A549 (cell line): Measurements from ENCODE around the gene RTN4R.
"Not testable (repeated sequence)": the region's sequence is repeated elsewhere in the genome, so short reads cannot be mapped to it uniquely, and the experiment has no call there.

ENCODE experiments used
- RFX5 ChIP-seq: fragments of 450-650 bp; IDR thresholded peaks from 2 replicates; pipeline ENCODE4 v1.7.1; 2014; ENCODE audit warnings: antibody characterized with exemption, mild to moderate bottlenecking, moderate library complexity
- TF ChIP-seq, protein P1 (sequence below): IDR thresholded peaks from 2 replicates; pipeline ENCODE4 v1.6.1; 2012

DNA sequence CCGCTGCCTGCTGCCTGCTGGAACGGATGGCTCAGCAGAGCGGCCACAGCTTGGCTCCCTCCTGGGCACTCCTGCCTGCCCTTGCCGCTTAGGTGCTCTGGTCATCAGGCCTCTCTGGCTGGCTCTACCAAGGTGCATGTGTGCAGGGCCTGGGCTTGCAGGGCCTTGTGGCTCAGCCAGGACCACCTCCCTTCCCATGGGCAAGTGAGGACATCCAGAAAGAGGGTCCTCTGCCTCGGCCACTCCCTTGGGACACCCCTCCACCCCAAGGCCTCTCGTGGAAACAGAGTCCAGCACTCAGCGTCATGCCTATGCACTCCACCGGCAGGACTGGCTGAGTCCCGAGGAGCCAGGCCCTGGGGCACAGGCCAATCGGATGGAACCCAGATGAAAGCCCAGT, 6.3 kb upstream of the RTN4R start:
- TF ChIP-seq, protein P1, sequence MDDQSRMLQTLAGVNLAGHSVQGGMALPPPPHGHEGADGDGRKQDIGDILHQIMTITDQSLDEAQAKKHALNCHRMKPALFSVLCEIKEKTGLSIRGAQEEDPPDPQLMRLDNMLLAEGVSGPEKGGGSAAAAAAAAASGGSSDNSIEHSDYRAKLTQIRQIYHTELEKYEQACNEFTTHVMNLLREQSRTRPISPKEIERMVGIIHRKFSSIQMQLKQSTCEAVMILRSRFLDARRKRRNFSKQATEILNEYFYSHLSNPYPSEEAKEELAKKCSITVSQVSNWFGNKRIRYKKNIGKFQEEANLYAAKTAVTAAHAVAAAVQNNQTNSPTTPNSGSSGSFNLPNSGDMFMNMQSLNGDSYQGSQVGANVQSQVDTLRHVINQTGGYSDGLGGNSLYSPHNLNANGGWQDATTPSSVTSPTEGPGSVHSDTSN = not testable (repeated sequence)
- TF ChIP-seq RFX5 = not testable (repeated sequence)
